Smooth muscle cell (in vitro differentiated cells): ENCODE results near the gene ANKLE1. TPM values are rescaled to one million over a fixed set of nuclear protein-coding genes. Genes with fewer than 3 reads are reported as not detected.

Experiments
- DNase-seq: peaks from one replicate; lab custom pipeline; 2025; ENCODE audit not compliant: unreplicated experiment; lab: John Stamatoyannopoulos, UW
- H2AFZ ChIP-seq: fragments of 200-600 bp; sonication (generic); 2 replicates; pipeline ENCODE4 v1.6.0; 2016; ENCODE audit warnings: antibody characterized with exemption, low read depth, mild to moderate bottlenecking
- H3F3A ChIP-seq: fragments of 200-600 bp; sonication (generic); 2 replicates; pipeline ENCODE4 v1.6.0; 2017; ENCODE audit warnings: antibody characterized with exemption, low read depth
- H3K27ac ChIP-seq: fragments of 200-600 bp; sonication (generic); 2 replicates; pipeline ENCODE4 v1.5.1; 2016; ENCODE audit warnings: low read depth, mild to moderate bottlenecking
- H3K27me3 ChIP-seq: fragments of 200-600 bp; sonication (generic); 2 replicates; pipeline ENCODE4 v1.6.1; 2016; ENCODE audit warnings: low read depth, mild to moderate bottlenecking
- H3K36me3 ChIP-seq: fragments of 200-600 bp; sonication (generic); 2 replicates; pipeline ENCODE4 v1.5.1; 2016; ENCODE audit warnings: low read depth
- H3K4me1 ChIP-seq: fragments of 200-600 bp; sonication (generic); 2 replicates; pipeline ENCODE4 v1.5.1; 2016; ENCODE audit warnings: low read depth
- H3K4me2 ChIP-seq: fragments of 200-600 bp; sonication (generic); 2 replicates; pipeline ENCODE4 v1.6.0; 2016; ENCODE audit warnings: mild to moderate bottlenecking
- H3K4me3 ChIP-seq: fragments of 200-600 bp; sonication (generic); 2 replicates; pipeline ENCODE4 v1.5.1; 2016; ENCODE audit warnings: mild to moderate bottlenecking
- H3K79me2 ChIP-seq: fragments of 200-600 bp; sonication (generic); 2 replicates; pipeline ENCODE4 v1.6.0; 2016; ENCODE audit warnings: low read depth, mild to moderate bottlenecking
- H3K9ac ChIP-seq: fragments of 200-600 bp; sonication (generic); 2 replicates; pipeline ENCODE4 v1.6.0; 2016; ENCODE audit warnings: low read depth
- H3K9me3 ChIP-seq: fragments of 200-600 bp; sonication (generic); replicated peaks from 2 replicates; pipeline ENCODE4 v1.5.1; 2016; ENCODE audit warnings: low read depth
- H4K20me1 ChIP-seq: fragments of 200-600 bp; sonication (generic); 2 replicates; pipeline ENCODE4 v1.6.0; 2016; ENCODE audit warnings: low read depth
- CTCF ChIP-seq: fragments of 200-600 bp; sonication (generic); IDR thresholded peaks from 2 replicates; pipeline ENCODE4 v1.5.1; 2017; ENCODE audit warnings: borderline replicate concordance, mild to moderate bottlenecking, antibody characterized with exemption; ENCODE audit not compliant: insufficient read depth, poor library complexity, severe bottlenecking
- WGBS: methylation state at CpG from one replicate; pipeline ENCODE4 v1.1.7; 2016; ENCODE audit warnings: low lambda C conversion rate; 5-methylcytosine and 5-hydroxymethylcytosine counted together
- polyA plus RNA-seq: library from polyadenylated mRNA; unstranded; fragments of >200 nt; fragmentation: Nextera tagmentation; extraction: Ambion mirVana; gene quantifications from 2 replicates; pipeline ENCODE4 v1.2.1, GENCODE V29; 2016
- total RNA-seq: library from RNA; depleted of rRNA; stranded (reverse); fragments of >200 nt; gene quantifications from 2 replicates; pipeline ENCODE4 v1.2.3, GENCODE V29; 2014

Gene ANKLE1
- total and polyA plus RNA-seq, 2 experiments from 2014 or later: 0.36 to 0.61 TPM

- Histone ChIP-seq H3K9ac (no peak overlapping the region), H2AFZ (no peak overlapping the region), H3K27ac (no peak overlapping the region), H4K20me1 (peaks cover 21% of the 10 kb centered on the region), H3K9me3 (no peaks in the 10 kb centered on the region), H3K4me3 (no peak overlapping the region), H3K27me3 (peaks cover 17% of the 10 kb centered on the region), H3K36me3 (no peaks in the 10 kb centered on the region), H3K4me1 (peaks cover 20% of the 10 kb centered on the region), H3F3A (peaks cover 5% of the 10 kb centered on the region), H3K79me2 (no peaks in the 10 kb centered on the region), H3K4me2 (no peak overlapping the region)
- WGBS: 99% methylated on average over 20 of the region's 20 CpGs
- TF ChIP-seq CTCF: no peak
- DNase-seq: no peak
Measured at GRCh38 chr19:17325133-17325532, 43.4 kb downstream of the ANKLE1 start.

- H3K36me3 ChIP-seq: no peaks in the 10 kb centered on the region
- no peaks in the 10 kb centered on the region for H3K9me3 ChIP-seq
- no peak for DNase-seq
- H3K4me2 ChIP-seq: no peak overlapping the region
- H3K27me3 ChIP-seq: peaks cover 24% of the 10 kb centered on the region
- peaks cover 5% of the 10 kb centered on the region for H3F3A ChIP-seq
- H3K4me1 ChIP-seq: peaks cover 20% of the 10 kb centered on the region
- TF ChIP-seq CTCF: no peak
- no peak overlapping the region for H3K27ac ChIP-seq
- WGBS: 92% methylated on average over 17 of the region's 17 CpGs
- H2AFZ ChIP-seq: no peak overlapping the region
- no peak overlapping the region for H3K9ac ChIP-seq
- peaks cover 23% of the 10 kb centered on the region for H4K20me1 ChIP-seq
- H3K79me2 ChIP-seq: no peaks in the 10 kb centered on the region
- H3K4me3 ChIP-seq: no peak overlapping the region
Measured at GRCh38 chr19:17325881-17326594, 44.3 kb downstream of the ANKLE1 start.

GRCh38 chr19:17326595-17326966, 44.9 kb downstream of the ANKLE1 start:
- no peak overlapping the region for H2AFZ ChIP-seq
- H3K9me3 ChIP-seq: no peaks in the 10 kb centered on the region
- no peak for DNase-seq
- H3F3A ChIP-seq: peaks cover 5% of the 10 kb centered on the region
- WGBS: 73% methylated on average over 11 of the region's 11 CpGs
- no peak for TF ChIP-seq CTCF
- no peaks in the 10 kb centered on the region for H3K36me3 ChIP-seq
- no peak overlapping the region for H3K4me3 ChIP-seq
- peaks cover 20% of the 10 kb centered on the region for H3K4me1 ChIP-seq
- H3K27ac ChIP-seq: no peak overlapping the region
- H3K4me2 ChIP-seq: no peak overlapping the region
- H3K79me2 ChIP-seq: no peaks in the 10 kb centered on the region
- peaks cover 24% of the 10 kb centered on the region for H3K27me3 ChIP-seq
- peaks cover 23% of the 10 kb centered on the region for H4K20me1 ChIP-seq
- no peak overlapping the region for H3K9ac ChIP-seq
